ENCODE results near the gene ATG4C.

- TF ChIP-seq CTCF (conservative IDR thresholded peaks at IDR 0.05), result peak; percentile 85
- no peak for TF ChIP-seq ZFX (IDR thresholded peaks at IDR 0.05)
Measured at GRCh38 chr1:62841587-62842169, 57.7 kb downstream of the ATG4C start.
